ENCODE data around the gene C19orf33. TPM values are rescaled to one million over a fixed set of nuclear protein-coding genes. Genes with fewer than 3 reads are reported as not detected.

Gene C19orf33
- polyA plus RNA-seq, 1 donor (not counting 4 experiments of a cell fraction or from before 2014, with no cell fraction given) = 366 TPM

DNA sequence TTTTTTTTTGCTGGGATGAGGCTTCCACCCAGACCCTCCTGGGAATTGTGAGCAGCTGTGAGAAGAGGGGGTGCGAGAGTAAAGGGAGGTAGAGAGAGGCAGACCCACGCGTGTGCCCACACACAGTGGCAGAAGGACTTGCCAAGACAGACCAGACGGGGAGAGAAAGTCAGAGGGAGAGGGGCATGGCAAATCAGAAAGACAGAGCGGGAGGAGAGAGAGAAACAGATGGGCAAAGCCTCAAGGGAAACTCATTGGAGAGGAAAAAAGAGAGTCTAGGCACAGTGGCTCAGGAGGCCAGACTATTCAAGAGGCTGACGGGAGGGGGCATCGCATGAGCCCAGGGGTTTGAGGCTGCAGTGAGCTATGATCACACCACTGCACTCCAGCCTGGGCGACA is 48.6 kb downstream of the C19orf33 start:
- Histone ChIP-seq H3K4me1 (ENCODE audit: control insufficient read depth, extremely low read depth, insufficient read depth, low read length) (no peaks in the 10 kb centered on the region), H4K20me1 (ENCODE audit: control insufficient read depth, extremely low read depth, insufficient read depth, low read length) (no peaks in the 10 kb centered on the region), H3K36me3 (ENCODE audit: control insufficient read depth in 2 of 2, extremely low read depth in 1 of 2, insufficient read depth in 2 of 2, low read length in 2 of 2) (no peaks in the 10 kb centered on the region), H3K9me1 (ENCODE audit: control insufficient read depth, extremely low read depth, insufficient read depth, low read length) (no peaks in the 10 kb centered on the region), H3K27me3 (ENCODE audit: control insufficient read depth, extremely low read depth, insufficient read depth, low read length) (no peaks in the 10 kb centered on the region), H3K4me3 (ENCODE audit: control insufficient read depth in 2 of 3, extremely low read depth in 1 of 3, insufficient read depth in 2 of 3, low read depth in 1 of 3, low read length in 3 of 3) (no peak overlapping the region), H3K27ac (ENCODE audit: control insufficient read depth, insufficient read depth, low read length) (no peak overlapping the region), H3K79me2 (ENCODE audit: control insufficient read depth, insufficient read depth, low read length) (no peaks in the 10 kb centered on the region), H3K9ac (ENCODE audit: control insufficient read depth, extremely low read depth, insufficient read depth, low read length) (no peak overlapping the region), H3K9me3 (ENCODE audit: control insufficient read depth, low read depth, low read length) (no peaks in the 10 kb centered on the region), H2AFZ (ENCODE audit: control insufficient read depth, low read length) (no peak overlapping the region), H3K4me2 (ENCODE audit: control insufficient read depth, extremely low read depth, insufficient read depth, low read depth, low read length) (no peak overlapping the region)
- no peak for FAIRE-seq
- no peak for DNase-seq (ENCODE audit: low read depth, low spot score)
- TF ChIP-seq EZH2 (IDR thresholded peaks at IDR 0.05; ENCODE audit: low read length) = no peak
- TF ChIP-seq, protein P1, sequence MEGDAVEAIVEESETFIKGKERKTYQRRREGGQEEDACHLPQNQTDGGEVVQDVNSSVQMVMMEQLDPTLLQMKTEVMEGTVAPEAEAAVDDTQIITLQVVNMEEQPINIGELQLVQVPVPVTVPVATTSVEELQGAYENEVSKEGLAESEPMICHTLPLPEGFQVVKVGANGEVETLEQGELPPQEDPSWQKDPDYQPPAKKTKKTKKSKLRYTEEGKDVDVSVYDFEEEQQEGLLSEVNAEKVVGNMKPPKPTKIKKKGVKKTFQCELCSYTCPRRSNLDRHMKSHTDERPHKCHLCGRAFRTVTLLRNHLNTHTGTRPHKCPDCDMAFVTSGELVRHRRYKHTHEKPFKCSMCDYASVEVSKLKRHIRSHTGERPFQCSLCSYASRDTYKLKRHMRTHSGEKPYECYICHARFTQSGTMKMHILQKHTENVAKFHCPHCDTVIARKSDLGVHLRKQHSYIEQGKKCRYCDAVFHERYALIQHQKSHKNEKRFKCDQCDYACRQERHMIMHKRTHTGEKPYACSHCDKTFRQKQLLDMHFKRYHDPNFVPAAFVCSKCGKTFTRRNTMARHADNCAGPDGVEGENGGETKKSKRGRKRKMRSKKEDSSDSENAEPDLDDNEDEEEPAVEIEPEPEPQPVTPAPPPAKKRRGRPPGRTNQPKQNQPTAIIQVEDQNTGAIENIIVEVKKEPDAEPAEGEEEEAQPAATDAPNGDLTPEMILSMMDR (optimal IDR thresholded peaks at IDR 0.05 in 1 of 3, IDR thresholded peaks at IDR 0.05 in 1 of 3, conservative IDR thresholded peaks at IDR 0.05 in 1 of 3; ENCODE audit: extremely low read depth in 1 of 3, insufficient read depth in 2 of 3, low read length in 3 of 3) = no peak
- dilution Hi-C loops (cut with MboI; ENCODE audit: extremely low pct_ligation_motif_present, low sequenced_read_pairs) = no loop called here

Small RNA genes within 50 kb of the gene (small RNA-seq; reads per million reads assigned to genes)
- gene RF00019 (ENCODE audit: insufficient read length in 3 of 3, low read depth in 3 of 3, low replicate concordance in 1 of 3) = 0 reads per million in 3 experiments

Other genes with a start within 250 kb of the C19orf33 start
- gene DPF1, start 80.0 kb upstream of the C19orf33 start, polyA plus RNA-seq = 1.5 to 1.9 TPM (median 1.8 TPM) in 3 replicates
- gene PPP1R14A, start 47.9 kb upstream of the C19orf33 start, polyA plus RNA-seq = 2.6 to 3.1 TPM (median 2.7 TPM) in 3 replicates
- gene SPINT2, start 39.7 kb upstream of the C19orf33 start, polyA plus RNA-seq = 362 to 472 TPM (median 363 TPM) in 3 replicates
- gene YIF1B, start 11.7 kb downstream of the C19orf33 start, polyA plus RNA-seq = 38.1 to 66.5 TPM (median 47.6 TPM) in 3 replicates
- 23.9 to 33.7 TPM (median 29.1 TPM) in 3 replicates for gene KCNK6, start 15.6 kb downstream of the C19orf33 start, polyA plus RNA-seq
- gene CATSPERG, start 31.6 kb downstream of the C19orf33 start, polyA plus RNA-seq = 0.21 to 0.73 TPM (median 0.35 TPM) in 3 replicates
- 346 to 528 TPM (median 350 TPM) in 3 replicates for gene PSMD8, start 70.3 kb downstream of the C19orf33 start, polyA plus RNA-seq
- gene GGN, start 83.8 kb downstream of the C19orf33 start, polyA plus RNA-seq = 0.07 to 0.22 TPM in 2 of 3 replicates, not detected in the other
- gene SPRED3, start 84.4 kb downstream of the C19orf33 start, polyA plus RNA-seq = 2.0 to 2.6 TPM (median 2.1 TPM) in 3 replicates
- gene FAM98C, start 98.8 kb downstream of the C19orf33 start, polyA plus RNA-seq = 4.5 to 9.5 TPM (median 5.8 TPM) in 3 replicates
- not detected in 3 replicates for gene RASGRP4, start 122.0 kb downstream of the C19orf33 start, polyA plus RNA-seq
- gene RYR1, start 129.4 kb downstream of the C19orf33 start, polyA plus RNA-seq = 0.32 to 0.75 TPM (median 0.41 TPM) in 3 replicates

Measured in keratinocyte (primary cell).